Glomerular visceral epithelial cell (primary cell): ENCODE measurements around the gene TM9SF1.

Source experiments
- DNase-seq: peaks from one replicate; pipeline ENCODE4 v3.0.0-alpha.2; 2016; ENCODE audit errors: extremely low spot score

TM9SF1 gene

DNA sequence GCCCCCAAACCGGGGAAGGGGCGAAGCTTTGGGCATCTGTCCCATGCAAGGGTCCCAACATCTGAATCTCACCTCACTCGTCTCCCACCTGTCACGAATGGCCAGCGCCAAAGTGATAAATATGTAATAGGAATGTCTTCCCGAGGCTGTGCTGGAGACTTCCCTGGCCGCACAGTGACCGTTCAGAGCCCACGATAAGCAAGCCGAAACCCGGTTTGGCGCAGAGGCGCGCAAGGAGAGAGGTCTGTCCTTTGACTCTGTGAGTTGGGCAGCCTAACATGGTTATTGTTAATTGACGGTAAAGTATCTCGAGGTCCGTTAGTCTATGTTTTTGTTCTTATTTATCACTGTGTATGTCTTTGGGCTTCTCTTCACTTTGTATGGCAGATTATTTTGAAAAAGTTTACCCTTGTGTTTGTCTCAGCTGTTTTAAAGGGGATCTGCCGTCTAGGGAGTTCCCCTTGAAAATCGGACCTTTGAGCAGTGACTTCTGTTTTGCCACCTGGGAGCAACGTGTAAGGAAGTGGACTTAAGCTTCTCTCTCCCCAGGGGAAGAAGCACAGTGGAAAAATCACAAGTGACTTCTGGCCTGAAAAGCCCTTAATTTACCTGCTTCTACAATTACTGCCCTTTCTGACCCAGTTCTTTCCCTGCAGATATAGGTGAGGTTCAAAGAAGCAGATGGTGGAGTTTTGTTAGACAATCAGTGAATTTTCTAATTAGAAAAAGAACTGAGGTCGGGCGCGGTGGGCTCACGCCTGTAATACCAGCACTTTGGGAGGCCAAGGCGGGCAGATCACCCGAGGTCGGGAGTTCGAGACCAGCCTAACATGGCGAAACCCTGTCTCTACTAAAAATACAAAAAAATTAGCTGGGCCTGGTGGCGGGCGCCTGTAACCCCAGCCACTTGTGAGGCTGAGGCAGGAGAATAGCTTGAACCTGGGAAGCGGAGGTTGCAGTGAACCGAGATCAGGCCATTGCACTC, 1.1 kb upstream of the TM9SF1 start:
- DNase-seq: peak; percentile 18

DNA sequence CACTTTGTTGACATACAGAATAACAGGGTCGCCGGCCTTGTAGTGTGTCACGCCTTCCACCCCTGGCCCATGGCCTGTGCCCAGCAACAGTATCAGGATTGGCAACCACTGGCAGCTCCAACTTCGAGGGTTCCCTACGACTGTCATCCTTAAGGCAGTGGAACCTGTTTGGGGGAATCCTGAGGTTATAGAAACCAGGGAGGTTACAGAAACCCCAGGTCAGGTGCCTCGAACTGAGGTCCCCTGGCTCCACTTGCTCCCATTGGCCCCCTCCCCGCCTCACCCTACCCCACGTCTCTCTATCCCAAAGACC, 412 bp downstream of the TM9SF1 start:
- no peak for DNase-seq

DNA sequence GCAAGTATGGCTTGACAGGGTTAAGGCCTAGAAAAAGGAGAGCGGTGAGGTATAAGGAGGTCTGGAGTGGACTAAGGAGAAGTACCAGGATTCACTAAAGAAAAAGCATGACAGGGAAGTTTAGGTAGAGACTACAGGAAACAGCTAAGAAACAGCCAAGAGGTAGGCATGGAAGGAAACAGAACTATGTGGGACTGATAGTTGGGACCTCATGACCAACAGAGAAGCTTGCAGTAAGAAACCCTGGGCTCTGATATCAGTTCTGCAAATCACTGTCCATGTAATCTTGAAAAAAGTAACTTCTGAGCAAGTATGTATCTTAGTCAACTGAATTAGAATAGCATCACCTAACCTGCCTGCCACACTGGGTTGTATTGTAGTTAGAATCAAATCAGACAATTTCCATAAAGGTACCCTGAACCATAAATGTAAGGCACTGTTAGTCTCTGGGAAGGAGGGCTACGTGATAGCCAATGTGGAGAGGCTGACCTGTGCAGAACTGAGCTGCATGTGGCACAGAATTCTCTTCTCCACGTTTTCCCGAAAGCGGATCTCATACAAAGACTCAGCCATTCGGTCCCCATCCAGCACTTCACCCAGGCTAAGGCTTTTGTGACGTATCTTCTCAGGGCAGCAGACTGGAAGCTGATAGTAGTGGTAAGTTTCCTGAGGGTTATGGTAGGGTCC, 912 bp downstream of the TM9SF1 start:
- DNase-seq: no peak

DNA sequence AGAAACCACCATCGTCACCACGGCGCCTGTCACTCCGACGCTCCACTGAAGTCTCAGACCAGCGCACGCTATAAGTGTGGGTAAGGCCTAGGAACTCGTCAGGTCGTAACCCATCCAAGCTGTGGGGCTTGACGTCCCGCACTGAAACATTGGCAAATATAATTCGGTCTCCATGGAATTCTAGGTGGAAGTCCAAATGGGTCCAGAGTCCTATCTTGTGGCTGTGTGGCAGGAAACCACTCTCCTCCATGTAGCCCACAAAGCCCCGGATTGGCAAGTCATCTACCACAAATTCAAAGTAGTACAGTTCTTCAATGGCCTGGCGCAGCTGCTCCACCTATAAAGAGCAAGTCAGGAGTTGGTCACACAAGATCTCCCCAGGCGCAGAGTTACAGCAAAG, 2.3 kb downstream of the TM9SF1 start:
- no peak for DNase-seq

DNA sequence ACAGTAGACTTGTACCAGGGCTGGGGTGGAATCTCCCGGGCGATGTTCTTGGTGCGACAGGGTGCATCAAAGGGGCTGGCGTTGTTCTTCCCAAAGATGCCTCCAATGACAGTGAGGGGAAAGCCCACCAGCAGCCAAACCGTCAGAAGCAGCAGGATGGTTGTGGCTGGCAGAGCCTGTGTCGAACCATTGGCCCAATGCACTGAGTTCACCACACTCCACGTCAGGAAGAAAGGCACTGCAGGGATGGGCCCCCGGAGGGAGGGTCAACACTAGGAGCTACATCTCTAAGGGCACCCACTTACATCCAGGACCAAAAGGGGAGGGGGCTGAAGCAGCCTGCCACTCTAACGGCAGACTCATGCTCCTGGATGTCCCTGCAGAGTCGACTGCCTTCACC, 4.8 kb downstream of the TM9SF1 start:
- DNase-seq: no peak

DNA sequence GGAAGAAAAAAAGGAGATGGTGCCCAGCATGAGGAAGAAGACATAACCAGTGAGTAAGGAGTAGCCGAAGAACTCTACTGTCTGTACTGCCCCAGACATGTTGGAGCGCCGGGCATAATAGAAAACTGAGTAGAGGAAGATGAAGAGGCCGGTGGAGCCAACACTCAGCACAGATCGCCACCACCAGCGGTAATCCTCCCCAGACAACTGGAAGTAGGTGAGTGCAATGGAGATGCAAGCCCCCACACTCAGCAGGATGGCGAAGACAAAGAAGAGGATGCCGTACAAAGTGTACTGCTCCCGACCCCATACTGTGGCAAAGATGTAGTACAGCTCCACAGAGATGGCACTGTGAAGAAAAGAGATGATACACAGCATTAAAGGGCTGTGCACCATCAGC, 5.8 kb downstream of the TM9SF1 start:
- no peak for DNase-seq

DNA sequence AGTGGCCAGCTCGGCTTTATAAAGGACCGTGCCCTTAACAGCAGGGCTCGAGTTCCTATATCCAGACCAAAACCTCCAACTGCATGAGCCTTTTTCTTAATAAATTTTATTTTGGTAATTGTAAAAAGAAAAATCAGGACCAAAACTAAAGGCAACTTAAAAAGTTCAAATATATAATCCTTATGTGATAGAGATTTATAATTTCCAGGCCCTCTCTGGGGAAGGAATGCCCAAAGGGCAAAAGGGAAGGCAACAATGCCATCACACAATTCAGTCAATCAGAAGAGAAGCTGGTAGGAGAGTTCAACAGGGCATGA, 6.2 kb downstream of the TM9SF1 start:
- DNase-seq: no peak

DNA sequence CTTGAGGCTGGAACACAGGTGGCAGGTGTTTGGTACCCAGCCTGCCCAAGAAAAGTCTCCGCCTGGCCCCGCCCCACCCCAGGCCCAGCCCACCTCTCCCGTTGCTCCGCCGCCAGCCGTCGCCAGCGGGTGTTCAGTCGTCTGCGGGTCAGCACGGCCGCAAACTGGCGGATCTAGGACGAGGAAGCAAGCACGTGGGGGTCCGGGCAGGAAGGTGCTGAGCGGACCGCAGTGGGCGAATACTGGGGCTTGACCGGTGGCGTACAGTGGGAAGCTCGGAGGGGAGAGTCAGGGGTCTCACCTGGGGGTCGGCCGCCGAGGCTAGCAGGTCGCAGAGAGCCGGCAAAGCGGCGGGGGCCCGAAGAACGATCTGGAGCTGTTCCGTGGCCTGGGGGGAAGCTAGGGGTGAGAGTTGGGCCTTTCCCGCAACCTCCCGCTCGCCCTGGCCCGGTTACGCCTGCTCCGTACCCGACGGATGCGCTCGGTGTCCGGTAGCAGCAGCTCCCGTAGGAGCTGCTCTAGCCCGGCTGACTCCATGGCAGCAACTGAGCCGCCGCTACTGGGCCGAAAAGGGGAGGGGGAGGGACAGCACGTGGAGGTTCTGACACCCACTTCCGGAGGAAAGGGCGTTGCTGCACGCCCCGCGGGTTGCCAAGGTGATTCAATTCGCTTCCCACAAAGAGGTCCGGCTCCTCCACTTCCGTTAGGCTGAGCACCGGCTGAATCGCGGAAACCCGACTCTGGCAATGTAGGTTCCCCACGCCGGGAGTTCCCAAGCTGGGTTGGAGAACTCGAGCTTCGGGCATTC, 6.8 kb downstream of the TM9SF1 start, which contains the start of gene IPO4:
TSS of gene IPO4 (minus strand) at position 566 of the 808 bp plus-strand sequence. CDS start at position 537, 29 bp downstream.
- peak; percentile 98 for DNase-seq

DNA sequence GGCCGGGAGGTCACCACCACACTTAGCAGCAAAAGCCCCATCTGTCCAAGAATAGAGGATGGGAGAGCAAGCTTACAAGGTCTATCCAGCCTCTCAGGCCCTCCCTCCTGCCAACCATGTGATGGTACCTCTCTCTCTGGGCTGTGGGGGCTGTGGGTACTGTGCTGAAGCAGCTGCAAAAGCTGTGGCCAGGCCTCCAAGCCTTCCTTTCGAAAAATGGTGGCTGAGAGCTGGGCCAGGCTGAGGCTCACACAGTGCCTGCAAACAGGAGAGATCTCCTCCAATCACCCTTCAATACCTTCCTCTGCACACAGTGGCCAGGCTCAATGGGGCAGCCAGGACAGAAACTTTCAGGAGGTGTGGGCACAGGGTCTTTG, 7.7 kb downstream of the TM9SF1 start:
- no peak for DNase-seq

DNA sequence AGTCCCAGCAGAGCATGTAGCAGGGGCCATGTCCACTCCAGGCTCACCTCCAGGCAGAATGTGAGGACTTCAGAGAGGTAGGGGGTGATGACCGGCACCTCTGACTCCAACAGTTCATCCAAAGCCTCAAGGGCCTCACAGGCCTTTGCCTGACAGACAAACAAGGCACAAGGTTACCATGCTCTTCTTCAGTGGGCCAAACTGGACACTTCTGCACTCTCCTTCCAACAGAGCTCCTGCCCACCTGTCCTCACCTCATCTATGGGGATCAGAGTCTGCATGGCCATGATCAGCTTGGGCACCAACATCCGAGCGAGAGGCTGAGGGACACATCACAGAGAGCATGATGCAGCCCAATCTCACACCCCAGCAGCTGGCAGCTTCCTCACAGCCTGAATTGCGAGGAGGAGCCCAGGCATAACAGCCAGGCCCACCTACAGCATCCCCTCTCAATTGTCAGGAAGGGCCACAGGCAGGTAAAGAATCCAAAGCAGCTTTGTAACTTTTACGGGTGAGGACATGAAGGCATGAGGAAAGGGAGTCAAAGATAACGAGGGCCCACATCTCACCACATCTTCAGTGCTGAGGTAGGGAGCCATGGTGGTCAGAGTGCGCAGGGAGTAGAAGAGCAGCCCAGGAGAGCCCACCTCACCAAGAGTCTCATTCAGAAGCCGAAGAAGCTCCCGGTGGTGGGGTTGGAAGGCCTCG, 8.3 kb downstream of the TM9SF1 start:
- no peak for DNase-seq

DNA sequence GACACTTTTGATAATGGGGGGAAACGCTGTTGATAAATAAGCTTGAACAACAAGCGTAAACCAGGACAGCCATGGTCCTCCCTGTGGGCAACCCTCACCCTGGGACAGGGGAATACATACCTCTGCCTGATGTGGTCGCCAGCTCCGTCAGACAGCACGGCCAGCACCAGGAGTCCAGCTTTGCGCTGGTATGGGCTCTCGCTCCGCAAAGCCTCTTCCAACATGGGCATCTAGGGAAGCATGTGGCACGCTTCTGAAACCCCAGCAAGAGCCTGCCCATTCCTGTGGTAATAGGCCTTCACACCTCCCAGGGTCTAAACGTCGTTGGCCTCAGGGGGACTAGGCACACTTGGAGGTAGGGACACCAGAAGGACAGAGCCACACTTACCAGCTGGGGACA, 9.5 kb downstream of the TM9SF1 start:
- no peak for DNase-seq

DNA sequence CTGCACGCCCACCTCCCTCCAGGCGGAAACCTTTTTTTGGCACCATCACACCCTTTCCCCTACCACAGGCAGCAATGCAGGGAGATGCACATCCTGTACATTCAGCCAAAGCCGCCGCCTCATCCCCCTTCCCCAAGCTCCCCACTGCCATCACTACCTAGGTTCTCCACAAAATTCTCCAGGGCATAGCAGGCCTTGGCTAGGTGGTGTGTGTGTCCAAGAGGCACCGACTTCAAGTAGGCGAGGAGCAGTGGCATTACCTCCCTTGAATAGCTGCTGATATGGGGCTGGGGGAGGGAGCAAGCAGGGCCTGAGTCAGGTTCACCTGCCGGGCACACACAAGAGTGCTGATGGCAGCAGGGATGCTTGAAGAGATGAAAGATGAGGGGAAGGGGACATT, 10.2 kb downstream of the TM9SF1 start:
- no peak for DNase-seq

DNA sequence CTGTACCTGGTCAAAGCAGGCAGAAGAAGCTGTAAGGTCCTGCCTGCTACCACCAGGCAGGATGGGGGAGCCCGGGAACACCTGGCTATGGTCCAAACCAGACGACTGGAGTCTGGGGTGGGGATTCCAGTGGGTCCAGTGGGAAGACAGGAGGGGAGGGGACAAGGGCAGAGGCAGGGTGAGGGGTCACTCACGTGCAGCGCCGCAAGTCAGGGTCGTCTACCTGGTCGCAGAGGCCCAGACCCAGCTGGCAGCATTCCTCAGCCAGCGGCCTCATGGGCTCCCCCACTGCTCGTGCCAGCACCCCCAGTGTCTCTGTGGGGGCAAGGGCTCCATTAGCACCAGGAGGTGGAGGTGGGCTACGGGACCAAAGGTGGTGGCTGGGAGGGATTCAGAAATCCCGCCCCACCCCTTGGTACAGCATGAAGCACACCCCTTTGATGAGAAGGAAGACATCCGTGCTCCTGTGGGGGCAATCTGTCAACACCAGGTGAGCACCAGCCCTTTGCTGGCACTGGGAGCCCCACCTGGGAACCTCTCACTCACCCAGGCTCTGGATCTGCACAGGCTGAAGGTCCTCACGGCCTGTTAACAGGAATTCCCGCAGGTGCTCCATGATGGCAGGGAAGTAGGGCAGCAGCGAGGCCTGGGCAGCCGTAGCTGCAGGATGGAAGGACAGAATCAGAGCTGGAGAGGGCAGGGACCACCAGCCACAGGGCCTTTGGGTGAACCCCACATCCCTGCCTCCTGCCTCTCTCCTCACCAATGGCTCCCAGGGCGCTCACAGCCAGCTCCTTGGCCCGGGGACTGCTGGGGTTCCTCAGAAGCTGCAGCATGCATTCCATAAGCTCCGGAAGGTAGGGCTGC, 10.9 kb downstream of the TM9SF1 start:
- no peak for DNase-seq

DNA sequence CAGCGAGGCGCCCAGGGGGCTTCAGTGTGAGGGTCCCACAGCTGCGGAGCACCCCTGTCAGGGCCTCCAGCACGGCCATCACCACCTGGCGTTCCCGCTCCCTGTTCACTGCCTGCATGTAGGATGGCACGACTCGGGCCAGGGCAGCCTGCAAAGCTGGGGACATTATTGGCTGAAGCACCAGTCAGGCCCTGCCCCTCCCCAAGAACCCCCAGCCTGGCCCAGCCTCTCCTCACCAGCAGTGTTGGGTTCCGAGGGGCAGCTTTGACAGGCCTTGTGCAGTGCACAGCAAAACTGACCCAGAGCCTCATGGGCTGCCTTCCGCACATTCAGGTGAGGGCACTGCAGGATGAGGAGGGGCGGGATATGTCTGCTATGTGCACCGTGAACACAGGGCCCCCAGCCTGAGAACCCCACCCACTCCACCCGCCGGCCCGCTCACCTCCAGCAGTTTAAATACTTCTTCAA, 12.2 kb downstream of the TM9SF1 start:
- DNase-seq: no peak

DNA sequence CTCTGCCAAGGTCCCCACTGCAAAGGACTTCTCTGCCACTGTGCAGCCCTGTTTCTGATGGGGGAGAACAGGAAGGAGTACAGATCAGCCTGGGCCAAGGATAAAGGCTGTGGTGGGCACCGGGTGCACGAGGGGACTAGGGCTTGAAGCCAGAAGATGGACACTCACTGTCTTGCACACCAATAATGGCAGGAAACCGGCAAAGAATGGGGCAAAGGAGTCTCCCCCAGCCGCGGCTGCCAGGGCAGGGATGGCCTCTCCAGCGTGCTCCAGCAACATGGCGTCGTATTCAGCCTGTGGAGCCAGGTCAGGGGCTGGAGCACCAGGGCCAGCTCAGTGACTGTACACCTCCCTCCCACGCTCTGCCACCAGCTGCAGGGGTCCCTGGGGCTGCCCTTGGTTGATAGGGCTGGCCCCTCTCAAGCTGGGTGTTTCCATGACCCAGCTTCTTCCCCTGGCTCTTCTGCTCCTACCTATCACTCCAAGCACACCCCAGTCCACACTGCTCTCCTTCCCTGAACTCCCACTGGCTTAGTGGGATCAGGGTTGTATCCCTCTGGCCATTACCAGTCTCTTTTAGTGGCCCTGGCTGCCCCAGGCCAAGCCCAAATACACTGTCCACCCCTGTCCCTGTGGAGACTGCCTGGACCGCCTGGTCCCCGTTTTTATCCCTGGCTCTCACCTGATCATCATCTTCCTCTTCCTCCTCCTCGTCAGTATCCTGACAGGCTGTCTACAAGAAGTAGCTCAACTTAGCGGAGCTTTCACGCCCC, 12.9 kb downstream of the TM9SF1 start:
- DNase-seq: no peak

DNA sequence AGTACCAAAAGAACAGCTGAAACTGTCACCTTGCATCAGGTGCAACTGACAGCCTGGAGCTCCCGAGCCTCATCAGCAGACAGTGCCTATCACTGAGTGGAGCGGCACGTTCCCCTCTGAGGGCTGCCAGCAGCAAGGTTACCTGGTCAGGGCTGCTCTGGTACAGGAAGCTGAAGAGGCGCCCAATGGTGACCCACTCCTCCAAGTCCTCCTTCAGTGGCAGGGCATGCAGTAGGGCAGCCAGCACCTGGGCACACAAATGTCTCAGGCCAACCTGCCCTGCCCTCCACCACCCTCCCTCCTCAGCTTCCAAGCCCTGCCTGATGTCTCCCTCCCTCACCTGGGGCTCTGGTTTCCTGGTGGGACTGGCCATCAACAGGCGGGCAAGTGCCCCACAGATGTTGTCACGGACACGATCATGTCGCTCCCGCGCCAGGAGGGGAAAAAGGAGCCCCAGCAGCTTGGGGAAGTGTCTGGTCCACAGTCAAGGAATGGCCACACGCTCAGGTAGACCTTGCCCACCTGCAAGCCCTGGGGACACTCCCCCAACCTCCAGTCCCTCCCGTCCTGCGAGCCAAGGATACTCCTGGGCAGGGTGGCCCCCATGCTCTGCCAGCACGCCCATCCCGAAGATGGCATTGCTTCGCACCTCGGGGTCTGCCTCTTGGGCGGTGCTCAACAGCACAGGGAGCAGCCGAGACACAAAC, 13.7 kb downstream of the TM9SF1 start:
- no peak for DNase-seq

DNA sequence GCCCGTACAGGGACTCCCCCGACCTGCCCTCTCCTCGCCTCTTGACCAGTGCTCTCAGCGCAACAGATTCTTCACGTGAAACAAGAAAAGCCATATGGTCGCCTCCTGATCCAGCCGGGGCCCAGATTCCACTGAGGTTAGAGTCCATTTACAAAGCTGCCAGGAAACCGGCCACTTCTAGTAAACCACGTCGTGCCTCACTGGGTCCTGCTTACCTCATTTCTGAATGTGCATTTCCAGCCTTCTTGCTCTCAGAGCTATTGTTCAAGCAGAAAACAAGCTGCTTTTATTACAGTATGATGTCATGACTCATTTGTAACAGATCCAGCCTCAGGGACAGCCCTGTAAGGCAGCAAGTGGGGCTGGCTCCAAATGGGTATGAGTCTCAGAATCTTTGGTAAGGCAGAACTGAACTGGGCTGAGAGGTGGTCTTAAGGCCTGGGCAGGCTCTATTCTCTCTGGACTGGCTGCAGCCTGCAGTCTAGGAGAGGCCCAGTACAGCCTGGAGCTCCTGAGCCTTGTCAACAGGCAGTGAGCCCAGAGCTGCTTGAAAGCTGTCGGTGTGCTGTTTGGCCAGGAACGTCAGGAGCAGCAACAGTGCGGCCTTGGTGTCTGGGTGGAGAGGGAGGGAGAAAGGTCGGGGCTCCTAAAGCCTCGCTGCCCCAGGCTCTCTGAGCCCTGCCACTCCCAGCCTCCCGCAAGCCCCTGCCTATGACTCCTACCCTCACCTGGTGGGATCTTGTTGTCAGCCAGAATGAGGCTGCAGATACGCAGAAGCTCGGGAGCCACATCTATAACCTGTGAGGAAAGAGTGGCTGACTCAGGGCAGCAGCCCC, 15.1 kb downstream of the TM9SF1 start:
- peak; percentile 90 for DNase-seq

DNA sequence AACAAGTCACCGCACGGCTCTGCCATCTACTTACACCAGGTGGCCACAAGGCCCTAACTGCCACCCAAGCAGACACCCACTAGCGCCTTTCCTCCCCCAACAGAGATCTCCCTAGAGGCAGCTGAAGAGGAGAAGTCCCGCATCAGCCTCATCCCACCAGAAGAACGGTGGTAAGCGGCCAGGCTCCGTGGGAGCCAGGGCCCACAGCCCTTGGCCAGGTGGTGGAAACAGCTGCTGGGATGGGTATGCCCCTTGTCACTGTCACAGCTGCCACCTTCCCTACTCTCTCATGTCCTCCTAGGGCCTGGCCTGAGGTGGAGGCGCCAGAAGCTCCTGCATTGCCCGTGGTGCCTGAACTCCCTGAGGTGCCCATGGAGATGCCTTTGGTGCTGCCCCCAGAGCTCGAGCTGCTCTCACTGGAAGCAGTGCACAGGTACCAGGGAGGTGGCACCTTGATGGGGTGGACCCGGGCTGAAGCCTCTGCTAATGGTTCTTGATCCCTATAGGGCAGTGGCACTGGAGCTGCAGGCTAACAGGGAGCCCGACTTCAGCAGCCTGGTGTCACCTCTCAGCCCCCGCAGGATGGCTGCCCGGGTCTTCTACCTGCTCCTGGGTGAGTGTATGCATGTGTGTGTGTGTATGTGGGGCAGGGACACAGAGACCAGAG, 15.8 kb downstream of the TM9SF1 start:
- no peak for DNase-seq
